Inferior parietal cortex (tissue), 1 donor: ENCODE data around the gene RTL3.

Experiments
- DNase-seq: peaks from one replicate; pipeline ENCODE4 v3.0.0-alpha.2; 2016; ENCODE audit errors: extremely low spot score

Gene RTL3

DNA sequence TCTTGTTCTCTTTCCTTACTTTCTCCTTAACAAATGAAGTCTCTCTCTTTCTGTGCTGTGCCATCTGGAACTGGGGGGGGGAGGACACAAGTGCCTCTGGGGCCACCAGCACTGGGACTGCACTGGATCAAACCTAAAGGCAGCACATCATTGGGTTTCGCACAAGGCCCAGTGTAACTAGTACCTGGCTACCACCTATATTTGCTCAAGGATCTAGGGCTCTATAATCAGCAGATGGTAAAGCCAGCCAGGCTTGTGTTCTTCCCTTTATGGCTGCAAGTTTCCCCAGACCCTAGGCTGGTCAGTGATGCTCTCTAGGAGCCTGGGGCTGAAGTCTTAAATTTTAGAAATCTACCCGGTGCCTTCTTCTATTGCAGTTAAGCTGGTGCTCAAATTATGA lies 40.1 kb downstream of the RTL3 start:
- DNase-seq: no peak

DNA sequence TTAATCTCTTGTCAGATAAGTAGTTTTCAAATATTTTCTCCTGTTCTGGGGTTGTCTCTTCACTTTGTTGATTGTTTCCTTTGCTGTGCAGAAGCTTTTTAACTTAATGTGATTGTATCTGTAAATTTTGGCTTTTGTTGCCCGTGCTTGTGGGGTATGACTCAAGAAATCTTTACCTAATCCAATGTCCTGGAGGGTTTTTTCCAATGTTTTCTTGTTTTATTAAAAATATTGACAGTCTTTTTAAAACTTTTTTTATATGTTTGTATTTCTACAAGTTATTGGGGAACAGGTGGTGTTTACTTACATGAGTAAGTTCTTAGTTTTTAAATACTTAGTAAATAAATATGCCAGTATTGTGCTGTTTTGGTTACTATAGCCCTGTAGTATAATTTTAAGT lies 44.9 kb downstream of the RTL3 start:
- no peak for DNase-seq
